ENCODE measurements around the gene SPO11. TPM values are rescaled to one million over a fixed set of nuclear protein-coding genes. Genes with fewer than 3 reads are reported as not detected.

Gene SPO11
- total RNA-seq, 2 experiments from 2014 or later, result not detected

DNA sequence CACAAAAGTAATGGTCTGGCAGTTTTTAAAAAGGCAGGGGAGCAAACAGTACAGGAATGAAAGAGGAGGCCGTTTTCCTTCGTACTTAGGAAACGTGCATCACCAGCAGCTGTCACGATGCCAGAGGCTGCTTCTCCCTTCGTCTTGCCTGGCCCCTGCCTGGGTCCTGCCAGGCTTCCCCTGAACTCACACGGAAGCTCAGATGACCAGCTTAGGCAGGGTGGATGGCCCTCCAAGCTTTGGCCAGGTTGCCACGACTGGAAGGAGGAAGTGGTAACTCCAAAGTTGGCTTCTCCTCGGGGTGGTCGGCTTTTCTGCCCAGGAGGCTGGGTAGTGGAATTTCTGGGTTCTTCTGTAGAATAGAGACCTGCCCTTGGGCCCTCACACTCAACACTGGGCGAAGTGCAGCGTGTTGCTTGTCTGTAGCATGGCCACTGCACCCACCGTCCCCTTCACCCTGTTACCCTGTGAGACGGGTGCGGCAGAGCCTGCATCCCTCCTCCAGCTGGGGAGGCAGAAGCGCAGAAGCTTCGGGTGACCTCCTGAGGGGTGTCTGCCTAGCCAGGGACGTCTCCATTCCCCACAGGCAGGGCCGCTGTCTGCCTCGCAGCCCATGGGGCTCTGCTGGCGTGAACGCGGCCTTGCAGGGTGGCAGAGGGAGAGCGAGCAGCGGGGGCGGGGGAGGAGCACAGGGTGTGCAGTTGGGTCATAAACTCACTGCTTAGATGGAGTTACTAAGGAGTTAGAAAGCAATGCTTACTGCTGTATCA lies 43.2 kb downstream of the SPO11 start:
- Mint-ChIP-seq H3K27ac (no peak overlapping the region), H3K27me3 (ENCODE audit: low read depth) (no peaks in the 10 kb centered on the region), H3K36me3 (ENCODE audit: low read depth) (peaks cover 74% of the 10 kb centered on the region), H3K4me1 (ENCODE audit: low read depth) (peaks cover 18% of the 10 kb centered on the region), H3K9me3 (ENCODE audit: insufficient read depth) (no peaks in the 10 kb centered on the region), H3K4me3 (no peak overlapping the region)
- ChIA-PET CTCF (interaction anchor here (0.9 to 1.1 kb wide), 2 partner anchors 9 to 10 kb away, joined by 3 read pairs; no protein-coding TSS in a partner anchor), POLR2A (no interaction called here)
- no peak for ATAC-seq
- DNase-seq, result no peak

DNA sequence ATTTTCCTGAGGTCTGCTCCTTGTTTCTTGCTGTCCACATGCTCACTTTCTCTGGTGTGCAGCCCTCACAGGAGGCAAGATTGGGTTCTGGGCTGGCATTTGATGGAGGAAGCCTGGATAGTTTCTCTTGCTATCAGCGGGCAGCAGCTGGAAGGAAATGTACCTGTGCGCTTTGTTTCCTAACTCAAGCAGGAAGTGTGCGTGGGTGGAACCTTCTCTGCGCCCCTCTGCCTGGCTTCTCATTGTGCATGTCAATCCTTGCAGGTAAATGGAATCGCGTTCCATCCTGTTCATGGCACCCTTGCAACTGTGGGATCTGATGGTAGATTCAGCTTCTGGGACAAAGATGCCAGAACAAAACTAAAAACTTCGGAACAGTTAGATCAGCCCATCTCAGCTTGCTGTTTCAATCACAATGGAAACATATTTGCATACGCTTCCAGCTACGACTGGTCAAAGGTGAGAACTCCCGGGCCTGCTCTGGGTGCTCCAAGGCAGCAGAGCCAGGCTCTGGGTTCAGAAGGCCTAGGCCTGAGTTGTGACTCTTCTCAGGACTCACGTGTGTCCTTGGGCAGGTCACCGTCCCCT lies 44.8 kb downstream of the SPO11 start:
- DNase-seq, result no peak
- no peaks in the 10 kb centered on the region for H3K27me3 Mint-ChIP-seq (ENCODE audit: low read depth)
- no peak overlapping the region for H3K4me3 Mint-ChIP-seq
- H3K36me3 Mint-ChIP-seq (ENCODE audit: low read depth), result peaks cover 74% of the 10 kb centered on the region
- peaks cover 18% of the 10 kb centered on the region for H3K4me1 Mint-ChIP-seq (ENCODE audit: low read depth)
- no peaks in the 10 kb centered on the region for H3K9me3 Mint-ChIP-seq (ENCODE audit: insufficient read depth)
- peak overlapping the region; percentile 21 for H3K27ac Mint-ChIP-seq
- ChIA-PET POLR2A (interaction anchor here (1.1 to 1.8 kb wide), 2 partner anchors 15 to 18 kb away, joined by 3 to 5 read pairs; no protein-coding TSS in a partner anchor), CTCF (interaction anchor here (0.6 to 1.4 kb wide), 4 partner anchors 28 to 352 kb away, joined by 3 to 4 read pairs (median 3); no protein-coding TSS in a partner anchor)
- no peak for ATAC-seq

DNA sequence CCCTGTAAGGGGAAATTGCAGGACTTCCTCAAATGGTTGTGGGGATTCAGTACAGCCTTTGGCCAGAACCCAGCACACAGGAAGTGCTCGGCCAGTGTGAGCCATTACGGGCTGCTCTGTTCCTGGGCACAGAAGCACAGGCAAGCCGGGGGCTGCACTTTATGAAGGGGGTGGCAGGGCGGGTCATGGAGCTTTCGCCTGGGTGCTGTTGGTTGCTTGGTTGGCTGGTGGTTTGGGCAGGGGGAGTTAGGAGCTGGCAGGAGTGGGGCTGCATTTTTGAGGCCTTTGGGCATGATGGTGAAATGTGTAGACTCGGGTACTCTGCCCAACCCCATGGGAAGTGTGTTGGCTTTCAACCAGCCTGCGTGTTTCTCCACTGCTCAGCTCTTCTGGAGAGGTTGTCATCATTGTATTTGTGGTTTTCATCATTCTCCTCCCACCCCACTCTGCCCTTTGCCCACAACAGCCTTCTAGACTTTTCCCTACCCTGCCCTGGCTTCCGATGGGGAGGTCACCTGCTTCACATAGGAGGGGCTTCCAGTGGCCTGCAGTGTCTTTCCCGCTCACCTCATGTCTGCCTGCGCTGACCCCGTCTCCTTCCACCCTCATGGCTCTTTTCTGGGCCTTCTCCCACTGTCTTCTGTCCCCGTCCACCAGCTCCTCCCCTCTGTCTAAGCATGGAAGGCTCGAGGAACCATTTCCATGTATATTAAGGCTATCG lies 45.5 kb downstream of the SPO11 start:
- Mint-ChIP-seq H3K36me3 (ENCODE audit: low read depth) (peaks cover 69% of the 10 kb centered on the region), H3K4me1 (ENCODE audit: low read depth) (peaks cover 18% of the 10 kb centered on the region), H3K4me3 (no peak overlapping the region), H3K9me3 (ENCODE audit: insufficient read depth) (no peaks in the 10 kb centered on the region), H3K27me3 (ENCODE audit: low read depth) (no peaks in the 10 kb centered on the region), H3K27ac (no peak overlapping the region)
- CTCF ChIA-PET, result interaction anchor here (1.0 to 2.3 kb wide), 3 partner anchors 120 to 222 kb away, joined by 3 to 8 read pairs (median 4); no protein-coding TSS in a partner anchor
- no peak for DNase-seq
- ATAC-seq, result no peak
- POLR2A ChIA-PET, result interaction anchor here (1.8 kb wide), 1 partner anchor 17 kb away, joined by 5 read pairs; no protein-coding TSS in a partner anchor

DNA sequence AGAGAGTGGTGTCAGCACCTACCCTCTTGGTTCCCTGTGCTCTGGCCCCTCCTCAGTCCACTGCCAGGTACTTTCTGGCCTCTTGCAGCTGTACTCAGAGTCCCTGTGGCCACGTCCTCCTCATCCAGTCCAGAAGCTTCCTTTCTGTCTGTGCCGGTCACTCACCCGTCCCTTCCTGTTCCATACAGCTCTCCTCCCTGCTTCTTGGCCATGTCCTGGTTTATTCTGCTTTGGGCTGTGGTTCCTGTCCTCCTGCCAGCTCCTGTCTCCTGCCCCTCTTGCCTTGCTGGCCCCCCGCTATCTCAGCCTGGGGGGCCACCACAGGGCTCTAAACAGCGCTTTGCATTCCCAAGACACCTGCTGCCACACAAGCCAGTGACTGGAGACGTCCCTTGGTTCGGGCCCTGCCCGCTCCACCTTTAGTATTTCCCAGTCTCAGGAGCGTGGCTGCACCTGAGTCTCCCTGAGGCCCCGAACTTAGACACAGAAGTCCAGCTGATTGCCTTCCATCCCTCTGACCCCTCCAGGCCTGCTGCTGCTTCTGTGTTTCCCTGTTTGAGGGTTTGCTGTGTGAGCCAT lies 46.1 kb downstream of the SPO11 start:
- Mint-ChIP-seq H3K36me3 (ENCODE audit: low read depth) (peaks cover 63% of the 10 kb centered on the region), H3K4me3 (no peak overlapping the region), H3K4me1 (ENCODE audit: low read depth) (peaks cover 18% of the 10 kb centered on the region), H3K9me3 (ENCODE audit: insufficient read depth) (no peaks in the 10 kb centered on the region), H3K27me3 (ENCODE audit: low read depth) (no peaks in the 10 kb centered on the region), H3K27ac (no peak overlapping the region)
- DNase-seq (no peak), ATAC-seq (no peak)
- ChIA-PET POLR2A (no interaction called here), CTCF (interaction anchor here (0.6 to 2.3 kb wide), 2 partner anchors 122 to 221 kb away, joined by 3 to 8 read pairs; no protein-coding TSS in a partner anchor)

DNA sequence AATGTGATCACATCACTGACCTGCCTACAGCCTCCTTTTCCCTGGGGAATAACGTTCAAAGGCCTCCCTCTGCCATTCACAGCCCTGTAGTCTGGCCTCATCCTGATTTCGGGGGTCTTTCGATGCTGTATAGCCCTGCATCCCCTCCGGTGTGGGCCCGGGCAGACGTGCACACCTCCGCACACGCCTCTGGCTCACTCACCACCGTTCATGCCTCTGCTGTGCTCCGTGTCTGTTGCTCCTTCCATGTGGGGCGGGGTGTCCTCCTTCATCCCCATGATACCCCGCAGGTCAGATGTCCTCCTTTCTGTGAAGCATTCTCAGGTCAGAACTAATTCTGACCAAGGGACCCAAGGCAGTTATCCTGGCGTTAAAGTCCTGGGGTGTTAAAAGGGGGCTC lies 47.7 kb downstream of the SPO11 start:
- Mint-ChIP-seq H3K4me3 (no peak overlapping the region), H3K27me3 (ENCODE audit: low read depth) (no peaks in the 10 kb centered on the region), H3K27ac (peak overlapping the region; percentile 3), H3K9me3 (ENCODE audit: insufficient read depth) (no peaks in the 10 kb centered on the region), H3K4me1 (ENCODE audit: low read depth) (peaks cover 26% of the 10 kb centered on the region), H3K36me3 (ENCODE audit: low read depth) (peaks cover 49% of the 10 kb centered on the region)
- POLR2A ChIA-PET, result no interaction called here
- ATAC-seq (no peak), DNase-seq (no peak)
- CTCF ChIA-PET, result interaction anchor here (1.0 to 2.3 kb wide), 2 partner anchors 118 to 219 kb away, joined by 3 to 8 read pairs; no protein-coding TSS in a partner anchor

DNA sequence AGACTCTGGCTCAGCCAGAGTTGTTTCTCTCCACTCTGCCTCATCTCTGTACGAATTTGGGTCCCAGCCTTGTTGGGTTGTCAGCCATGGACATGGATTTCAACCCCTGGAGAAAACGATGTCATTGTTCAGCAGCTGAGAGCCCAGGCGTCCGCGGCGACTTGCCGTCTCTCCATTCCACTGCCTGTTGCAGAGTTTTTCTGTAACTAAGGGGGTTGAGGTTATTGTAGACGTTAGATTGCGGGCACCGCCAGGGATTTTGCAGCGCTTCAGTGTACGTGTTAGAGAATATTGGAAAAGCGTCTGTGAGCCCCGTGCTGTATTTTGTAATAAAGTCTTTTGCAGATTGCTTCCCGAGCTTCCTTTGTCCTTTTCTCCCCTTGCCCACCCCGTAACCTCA lies 48.5 kb downstream of the SPO11 start:
- DNase-seq, result no peak
- Mint-ChIP-seq H3K9me3 (ENCODE audit: insufficient read depth) (no peaks in the 10 kb centered on the region), H3K4me3 (no peak overlapping the region), H3K27me3 (ENCODE audit: low read depth) (no peaks in the 10 kb centered on the region), H3K27ac (no peak overlapping the region), H3K4me1 (ENCODE audit: low read depth) (peaks cover 33% of the 10 kb centered on the region), H3K36me3 (ENCODE audit: low read depth) (peaks cover 52% of the 10 kb centered on the region)
- ATAC-seq, result no peak
- POLR2A ChIA-PET, result no interaction called here
- CTCF ChIA-PET, result interaction anchor here (5.1 kb wide), 1 partner anchor 118 kb away, joined by 41 read pairs; no protein-coding TSS in a partner anchor

DNA sequence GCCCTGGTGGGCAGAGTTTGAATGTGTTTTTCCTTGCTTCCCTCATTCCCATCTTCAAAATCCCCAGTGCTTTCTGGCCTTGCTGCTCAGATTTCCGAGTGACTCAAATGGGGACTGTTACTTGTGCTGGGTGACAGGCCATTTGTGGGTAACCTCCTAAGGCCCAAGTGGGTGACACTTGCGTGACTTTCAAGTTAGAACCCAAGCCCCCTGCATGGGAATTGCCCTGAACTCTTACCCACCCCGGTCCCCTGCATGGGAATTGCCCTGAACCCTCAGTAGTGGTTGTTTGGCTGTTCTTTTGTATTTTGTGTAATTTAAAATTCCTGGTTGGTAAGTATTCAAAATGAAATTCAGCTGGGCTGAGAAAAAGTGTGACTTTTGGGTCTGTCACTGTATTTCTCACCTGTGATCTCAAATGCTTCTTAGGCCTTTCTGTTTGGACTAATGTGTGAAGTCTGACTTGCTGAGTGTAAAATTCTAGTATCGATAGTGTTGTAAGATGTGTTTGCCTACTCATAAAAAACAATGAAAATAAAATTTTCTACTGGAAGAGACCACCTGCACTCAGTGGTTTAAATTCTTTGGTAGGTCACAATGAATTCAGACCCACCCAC lies 49.2 kb downstream of the SPO11 start:
- no peak overlapping the region for H3K27ac Mint-ChIP-seq
- peaks cover 46% of the 10 kb centered on the region for H3K36me3 Mint-ChIP-seq (ENCODE audit: low read depth)
- POLR2A ChIA-PET, result interaction anchor here (0.9 kb wide), 1 partner anchor 27 kb away, joined by 3 read pairs; the partner anchor contains the start of gene RAE1
- H3K4me1 Mint-ChIP-seq (ENCODE audit: low read depth), result peaks cover 32% of the 10 kb centered on the region
- no peaks in the 10 kb centered on the region for H3K9me3 Mint-ChIP-seq (ENCODE audit: insufficient read depth)
- DNase-seq (no peak), ATAC-seq (no peak)
- CTCF ChIA-PET, result interaction anchor here (0.9 to 5.1 kb wide), 8 partner anchors 10 to 218 kb away, joined by 3 to 41 read pairs (median 5); no protein-coding TSS in a partner anchor
- H3K4me3 Mint-ChIP-seq, result no peak overlapping the region
- no peaks in the 10 kb centered on the region for H3K27me3 Mint-ChIP-seq (ENCODE audit: low read depth)

DNA sequence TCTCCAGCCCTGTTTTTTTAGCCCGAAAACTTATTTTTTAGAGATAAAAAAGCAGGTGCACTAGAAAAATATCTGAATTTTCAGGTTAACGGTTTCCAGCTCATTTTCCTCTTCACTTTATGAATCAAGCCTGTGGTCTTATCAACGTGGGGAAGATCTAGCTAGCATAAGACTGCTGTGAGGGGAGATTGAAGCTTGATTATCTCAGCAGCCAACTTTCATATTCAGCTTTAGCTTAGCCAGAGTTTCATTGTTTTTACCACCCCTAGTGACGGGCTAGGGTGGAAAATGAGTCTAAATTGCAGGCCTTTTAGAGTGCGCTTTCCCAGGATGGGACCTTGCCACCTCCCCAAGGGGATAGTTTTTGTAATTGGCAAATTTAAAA lies 49.7 kb downstream of the SPO11 start:
- ChIA-PET CTCF (interaction anchor here (0.9 to 5.1 kb wide), 9 partner anchors 9 to 218 kb away, joined by 3 to 41 read pairs (median 5); no protein-coding TSS in a partner anchor), POLR2A (interaction anchor here (0.9 kb wide), 2 partner anchors 13 to 28 kb away, joined by 3 to 4 read pairs; partner anchors contain the start of gene RAE1)
- ATAC-seq (no peak), DNase-seq (no peak)
- Mint-ChIP-seq H3K36me3 (ENCODE audit: low read depth) (peaks cover 43% of the 10 kb centered on the region), H3K4me3 (no peak overlapping the region), H3K27ac (no peak overlapping the region), H3K4me1 (ENCODE audit: low read depth) (peaks cover 30% of the 10 kb centered on the region), H3K27me3 (ENCODE audit: low read depth) (no peaks in the 10 kb centered on the region), H3K9me3 (ENCODE audit: insufficient read depth) (no peaks in the 10 kb centered on the region)

DNA sequence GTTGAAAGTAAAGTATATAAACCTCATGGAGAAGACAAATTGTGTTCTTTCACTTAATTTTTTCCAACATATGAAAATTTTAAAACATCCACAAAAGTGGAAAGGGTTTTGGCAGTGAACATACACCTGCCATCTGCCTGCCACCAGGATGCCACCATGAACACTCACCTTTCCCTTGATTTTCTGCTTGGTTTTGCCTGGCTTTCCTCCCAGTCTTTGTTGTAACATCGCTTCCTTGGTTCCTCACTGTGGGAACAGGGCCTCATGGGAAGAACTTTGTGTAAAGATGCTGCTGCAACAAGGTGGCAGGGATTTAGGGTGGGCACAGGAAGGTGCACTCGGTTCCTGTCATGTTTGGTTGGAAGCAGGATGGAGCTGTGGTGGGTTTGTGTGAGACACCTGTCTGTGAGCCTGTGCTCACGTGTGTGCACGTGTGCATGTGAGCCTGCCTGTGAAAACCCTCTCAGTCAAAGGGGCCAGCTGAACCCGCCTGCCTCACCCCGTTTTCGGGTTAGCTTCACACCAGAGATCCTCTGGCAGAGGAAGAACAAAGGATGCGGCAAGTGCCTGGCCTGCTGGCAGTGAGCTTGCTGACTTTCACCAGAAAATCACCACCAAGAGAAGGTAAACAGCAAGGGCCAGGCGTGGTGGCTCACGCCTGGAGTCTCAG lies 50.6 kb downstream of the SPO11 start:
- peaks cover 23% of the 10 kb centered on the region for H3K4me1 Mint-ChIP-seq (ENCODE audit: low read depth)
- ATAC-seq (no peak), DNase-seq (no peak)
- CTCF ChIA-PET, result interaction anchor here (1.0 to 5.1 kb wide), 13 partner anchors 8 to 216 kb away, joined by 3 to 41 read pairs (median 6); partner anchors contain the start of gene RBM38
- POLR2A ChIA-PET, result interaction anchor here (0.9 kb wide), 1 partner anchor 12 kb away, joined by 4 read pairs; no protein-coding TSS in a partner anchor
- H3K27me3 Mint-ChIP-seq (ENCODE audit: low read depth), result no peaks in the 10 kb centered on the region
- H3K9me3 Mint-ChIP-seq (ENCODE audit: insufficient read depth), result no peaks in the 10 kb centered on the region
- peaks cover 34% of the 10 kb centered on the region for H3K36me3 Mint-ChIP-seq (ENCODE audit: low read depth)
- H3K4me3 Mint-ChIP-seq, result no peak overlapping the region
- H3K27ac Mint-ChIP-seq, result no peak overlapping the region

All from activated CD8-positive, alpha-beta T cell treated with anti-CD3 and anti-CD28 coated beads, Interleukin-2, amount 10 ng/mL, durations not matched to agents 7 days and 5 days (primary cell).